Activated naive CD4-positive, alpha-beta T cell treated with anti-CD3 and anti-CD28 coated beads, Interleukin-2, amount 50 U/mL, for 16 hours (primary cell): ENCODE measurements around the gene NANOS3.
"Not testable (repeated sequence)": the region's sequence is repeated elsewhere in the genome, so short reads cannot be mapped to it uniquely, and the experiment has no call there.

ENCODE experiments used
- DNase-seq: peaks from one replicate; pipeline ENCODE4 v3.0.0-alpha.2; 2020

The NANOS3 gene

GRCh38 chr19:13843104-13843921, 33.6 kb upstream of the NANOS3 start:
- DNase-seq, result no peak

GRCh38 chr19:13844130-13844631, 32.8 kb upstream of the NANOS3 start:
- no peak for DNase-seq

- peak; percentile 78 for DNase-seq
Observed at GRCh38 chr19:13846557-13847406, 30.2 kb upstream of the NANOS3 start.

- DNase-seq, result peak; percentile 74
Observed at GRCh38 chr19:13847407-13848339, 29.3 kb upstream of the NANOS3 start.

- DNase-seq, result no peak
Observed at GRCh38 chr19:13848340-13848677, 28.6 kb upstream of the NANOS3 start.

GRCh38 chr19:13848798-13849676, 27.9 kb upstream of the NANOS3 start:
- DNase-seq, result no peak

- peak; percentile 65 for DNase-seq
Observed at GRCh38 chr19:13849991-13850909, 26.7 kb upstream of the NANOS3 start.

GRCh38 chr19:13850910-13851733, 25.8 kb upstream of the NANOS3 start:
- peak; percentile 62 for DNase-seq

- not testable (repeated sequence) for DNase-seq
Observed at GRCh38 chr19:13851734-13852114, 25.2 kb upstream of the NANOS3 start.

- DNase-seq, result not testable (repeated sequence)
Observed at GRCh38 chr19:13852171-13852707, 24.7 kb upstream of the NANOS3 start.

- DNase-seq, result no peak
Observed at GRCh38 chr19:13856497-13856896, 20.4 kb upstream of the NANOS3 start.

- no peak for DNase-seq
Observed at GRCh38 chr19:13859361-13859880, 17.5 kb upstream of the NANOS3 start.

- DNase-seq, result no peak
Observed at GRCh38 chr19:13860679-13861391, 16.1 kb upstream of the NANOS3 start.

- no peak for DNase-seq
Observed at GRCh38 chr19:13861392-13861713, 15.6 kb upstream of the NANOS3 start.

GRCh38 chr19:13861714-13862531, 15.0 kb upstream of the NANOS3 start:
- peak; percentile 85 for DNase-seq

GRCh38 chr19:13864046-13864666, 12.8 kb upstream of the NANOS3 start:
- no peak for DNase-seq
